Heart right ventricle (tissue), 16 donors: ENCODE measurements around the gene TOMM6. TPM values are rescaled to one million over a fixed set of nuclear protein-coding genes. Genes with fewer than 3 reads are reported as not detected.

Experiments
- ATAC-seq, 8 donors: fragments of 200-7000 bp; cut with Tn5 transposase; one replicate each; pipeline ENCODE4 v1.9.1; 2020; ENCODE audit warnings: mild to moderate bottlenecking in 8 of 8, moderate library complexity in 8 of 8, moderate number of reproducible peaks in 1 of 8
- DNase-seq, 2 donors: peaks; one replicate each; pipeline ENCODE4 v3.0.0-alpha.2; 2020
- H3K27ac ChIP-seq, 10 donors: fragments of 200-600 bp; sonication (generic) in 2 of 10; one replicate each; pipeline versions ENCODE4 v1.5.0 to v1.8.0; 2020 to 2022; ENCODE audit warnings: mild to moderate bottlenecking in 3 of 10
- H3K27me3 ChIP-seq, 7 donors: fragments of 200-600 bp; one replicate each; pipeline ENCODE4 v1.8.0; 2021 to 2022; ENCODE audit warnings: mild to moderate bottlenecking in 2 of 7
- H3K36me3 ChIP-seq, 9 donors: fragments of 200-600 bp; sonication (generic) in 1 of 9; one replicate each; pipeline versions ENCODE4 v1.5.0 to v1.8.0; 2020 to 2022; ENCODE audit warnings: mild to moderate bottlenecking in 2 of 9
- H3K4me1 ChIP-seq, 9 donors: fragments of 200-600 bp; sonication (generic) in 1 of 9; one replicate each; pipeline versions ENCODE4 v1.5.0 to v1.8.0; 2020 to 2022; ENCODE audit warnings: mild to moderate bottlenecking in 4 of 9
- H3K4me3 ChIP-seq, 10 donors: fragments of 200-600 bp; sonication (generic) in 2 of 10; one replicate each; pipeline versions ENCODE4 v1.5.0 to v1.8.0; 2020 to 2022; ENCODE audit warnings: mild to moderate bottlenecking in 7 of 10, moderate library complexity in 2 of 10
- H3K9me3 ChIP-seq, 11 donors: fragments of 200-600 bp in 10 of 11; sonication (generic) in 2 of 11; one replicate each; pipeline versions ENCODE4 v1.5.0 to v1.8.0; 2013 to 2022; ENCODE audit warnings: mild to moderate bottlenecking in 2 of 11, control low read depth in 1 of 11, moderate library complexity in 1 of 11
- CTCF ChIP-seq, 9 donors: fragments of 200-600 bp; sonication (generic) in 2 of 9; IDR thresholded peaks; one replicate each; pipeline versions ENCODE4 v1.5.0 to v1.8.0; 2021 to 2022; ENCODE audit warnings: antibody characterized with exemption in 9 of 9, mild to moderate bottlenecking in 5 of 9, moderate library complexity in 1 of 9
- WGBS, 2 donors: extraction: QIAGEN DNeasy Blood & Tissue Kit; methylation state at CpG; one replicate each; pipeline ENCODE4 v1.1.7; 2013; ENCODE audit warnings: inconsistent platforms in 1 of 2; 5-methylcytosine and 5-hydroxymethylcytosine counted together
- intact Hi-C, 10 donors: fragments of 100-400 bp; cut with DNase I; formaldehyde crosslinking; loops; one replicate each; pipeline versions ENCODE4 v1.11.1 to v1.14.2; 2022
- polyA plus RNA-seq, 2 donors: library from polyadenylated mRNA; stranded (reverse); fragments of 200-250 nt; gene quantifications; one replicate each; pipeline ENCODE4 v1.2.3, GENCODE V29; 2013
- total RNA-seq, 10 donors: library from RNA; stranded (reverse); fragmentation: NEBNext Ultra II Directional in 3 of 10; extraction: Animal tissue kit (Norgen Biotek cat#: 25700) in 3 of 10; gene quantifications; one replicate each; pipeline versions ENCODE4 v1.2.1 to v1.2.4, GENCODE V29; 2021 to 2023
- donor health status: Arrhythmogenic right ventricular cardiomyopathy.
- donor health status: ischemic (EF 13 %, LVEDD 7.1; RV severe dilation, severe dysfunction).
- donor health status: healthy with polysubstance abuse.
- donor health status: DM: no; HTN: yes; CAD: no.
- donor health status: DM: no; HTN: no; CAD: no.
- donor health status: ischemic (EF 25% LVEDD 6.9; RV normal size, moderate dysfunction).
- donor health status: ischemic (EF 25% LVEDD 5.7; RV mildly dilated, moderate dysfunction).
- donor health status: healthy.
- donor health status: DM: yes; HTN: yes; CAD: no.
- donor health status: Ischemic cardiomyopathy.
- donor health status: ischemic (EF 35%, LVEDD 5.7; RV mildly dilated, moderate dysfunction).
- donor health status: nonischemic (EF 11% LVEDD 7.7; RV severe dilation, severe dysfunction).
- donor health status: DM: yes; HTN: yes; CAD: no.
- donor health status: PGD.
- donor health status: ischemic (EF 29% LVEDD 5.4; RV normal size, mild dysfunction).
- donor health status: nonischemic (EF 23%, LVEDD 6.1; RV moderate dilation, normal function).

The TOMM6 gene
- total and polyA plus RNA-seq, 12 donors, result 135 to 291 (median 186) TPM

- 1% methylated on average over 54 to 58 of the region's 58 CpGs for WGBS, 2 donors
- Histone ChIP-seq H3K9me3 (no peaks in the 10 kb centered on the region), H3K4me3 (peak overlapping the region; percentile 54 to 96 (median 80)), H3K27ac (peak overlapping the region; percentile 82 to 97 (median 94)), H3K4me1 (peaks cover 12 to 71% (median 49%) of the 10 kb centered on the region in 9 donors), H3K36me3 (peaks cover 0 to 53% (median 7%) of the 10 kb centered on the region in 9 donors), H3K27me3 (no peaks in the 10 kb centered on the region)
- DNase-seq (peak; percentile 91 to 93), ATAC-seq (peak; percentile 88 to 95 (median 93))
- TF ChIP-seq CTCF (IDR thresholded peaks at IDR 0.05), result peak; percentile 78 to 96 (median 90)
- intact Hi-C loops, result loop anchor here in 7 of 10 donors (1.0 to 10.0 kb wide), 10 partner anchors 60 to 428 kb away; partner anchors contain the start of genes BYSL (in 7 of the 7), MED20 (in 7 of the 7), CCND3 (in 2 of the 7) and MRPS10 (in 2 of the 7)
These were observed 859 bp upstream of the TOMM6 start for GRCh38 chr6:41786451-41787218.

- H3K4me1 ChIP-seq, result peaks cover 12 to 68% (median 45%) of the 10 kb centered on the region in 9 donors
- H3K36me3 ChIP-seq, result peaks cover 0 to 69% (median 14%) of the 10 kb centered on the region in 9 donors
- ATAC-seq (no peak), DNase-seq (no peak)
- H3K27me3 ChIP-seq, result no peaks in the 10 kb centered on the region
- no peak for TF ChIP-seq CTCF (IDR thresholded peaks at IDR 0.05)
- intact Hi-C loops, result loop anchor here in 6 of 10 donors (5.0 to 10.0 kb wide), 7 partner anchors 105 to 425 kb away; partner anchors contain the start of genes BYSL (in 3 of the 6), MED20 (in 3 of the 6), CCND3 (in 2 of the 6) and MRPS10 (in 2 of the 6)
- peak overlapping the region in 2 of 10 donors; percentile 21 to 49 for H3K27ac ChIP-seq
- 64 to 66% methylated on average over 3 of the region's 3 CpGs for WGBS, 2 donors
- H3K9me3 ChIP-seq, result no peaks in the 10 kb centered on the region
- H3K4me3 ChIP-seq, result peak overlapping the region in 2 of 10 donors; percentile 19 to 96
These were observed 1.9 kb downstream of the TOMM6 start for GRCh38 chr6:41789390-41789724.

- WGBS, 2 donors, result 96 to 100% methylated on average over 1 of the region's 1 CpG
- Histone ChIP-seq H3K27ac (no peak overlapping the region), H3K36me3 (peaks cover 0 to 69% (median 14%) of the 10 kb centered on the region in 9 donors), H3K9me3 (no peaks in the 10 kb centered on the region), H3K27me3 (no peaks in the 10 kb centered on the region), H3K4me1 (peaks cover 10 to 64% (median 43%) of the 10 kb centered on the region in 9 donors), H3K4me3 (no peak overlapping the region)
- intact Hi-C loops, result loop anchor here in 2 of 10 donors (10.0 kb wide), 2 partner anchors 105 to 115 kb away; partner anchors contain the start of gene USP49 (in 1 of the 2)
- no peak for DNase-seq
- no peak for TF ChIP-seq CTCF (IDR thresholded peaks at IDR 0.05)
- no peak for ATAC-seq
These were observed 2.6 kb downstream of the TOMM6 start for GRCh38 chr6:41790045-41790444.

GRCh38 chr6:41791305-41791704 lies 3.8 kb downstream of the TOMM6 start:
- Histone ChIP-seq H3K4me3 (no peak overlapping the region), H3K4me1 (peaks cover 0 to 56% (median 31%) of the 10 kb centered on the region in 9 donors), H3K36me3 (peaks cover 0 to 77% (median 14%) of the 10 kb centered on the region in 9 donors), H3K27ac (peak overlapping the region in 1 of 10 donors; percentile 82), H3K27me3 (no peaks in the 10 kb centered on the region), H3K9me3 (no peaks in the 10 kb centered on the region)
- intact Hi-C loops, result loop anchor here in 2 of 10 donors (10.0 kb wide), 2 partner anchors 103 to 113 kb away; partner anchors contain the start of gene USP49 (in 1 of the 2)
- no peak for TF ChIP-seq CTCF (IDR thresholded peaks at IDR 0.05)
- DNase-seq (no peak), ATAC-seq (no peak)
- 79 to 84% methylated on average over 1 of the region's 1 CpG for WGBS, 2 donors
